ENCODE data around the gene CLEC4E. TPM values are rescaled to one million over a fixed set of nuclear protein-coding genes. Genes with fewer than 3 reads are reported as not detected.

Gene CLEC4E
- polyA plus RNA-seq, 3 donors = 50.8 to 218 (median 126) TPM

DNA sequence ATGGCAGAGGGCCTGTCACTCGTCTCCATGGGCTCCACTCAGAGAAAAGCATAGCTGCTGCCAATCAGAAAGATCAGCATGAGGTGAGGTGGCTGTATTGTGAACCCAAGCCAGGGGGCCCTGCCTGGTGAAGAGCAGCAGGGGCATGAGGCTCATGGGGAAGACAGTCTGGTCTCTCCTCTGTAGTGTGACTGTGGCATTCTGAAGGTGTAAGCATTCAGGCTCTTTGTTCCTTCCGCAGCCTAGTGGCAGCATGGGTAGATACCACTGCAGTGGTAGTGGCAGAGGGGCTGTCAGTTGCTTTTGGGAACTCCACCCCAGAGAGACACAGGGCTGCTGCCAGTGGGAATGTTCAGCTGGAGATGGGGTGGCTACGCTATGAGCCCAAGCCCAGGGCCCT lies 32.5 kb downstream of the CLEC4E start:
- intact Hi-C loops (cut with micrococcal nuclease) = no loop called here
- 97% methylated on average over 3 of the region's 3 CpGs for WGBS (ENCODE audit: insufficient coverage)
- no peaks in the 10 kb centered on the region for H4K20me1 ChIP-seq (ENCODE audit: insufficient read depth, low read length)
- H2AFZ ChIP-seq (ENCODE audit: insufficient read depth, low read depth, low read length, poor library complexity, severe bottlenecking) = no peak overlapping the region
- no peak overlapping the region for H3K4me3 ChIP-seq (replicated peaks in 1 of 3; ENCODE audit: low read depth in 2 of 3, low read length in 3 of 3)
- TF ChIP-seq, protein P1, sequence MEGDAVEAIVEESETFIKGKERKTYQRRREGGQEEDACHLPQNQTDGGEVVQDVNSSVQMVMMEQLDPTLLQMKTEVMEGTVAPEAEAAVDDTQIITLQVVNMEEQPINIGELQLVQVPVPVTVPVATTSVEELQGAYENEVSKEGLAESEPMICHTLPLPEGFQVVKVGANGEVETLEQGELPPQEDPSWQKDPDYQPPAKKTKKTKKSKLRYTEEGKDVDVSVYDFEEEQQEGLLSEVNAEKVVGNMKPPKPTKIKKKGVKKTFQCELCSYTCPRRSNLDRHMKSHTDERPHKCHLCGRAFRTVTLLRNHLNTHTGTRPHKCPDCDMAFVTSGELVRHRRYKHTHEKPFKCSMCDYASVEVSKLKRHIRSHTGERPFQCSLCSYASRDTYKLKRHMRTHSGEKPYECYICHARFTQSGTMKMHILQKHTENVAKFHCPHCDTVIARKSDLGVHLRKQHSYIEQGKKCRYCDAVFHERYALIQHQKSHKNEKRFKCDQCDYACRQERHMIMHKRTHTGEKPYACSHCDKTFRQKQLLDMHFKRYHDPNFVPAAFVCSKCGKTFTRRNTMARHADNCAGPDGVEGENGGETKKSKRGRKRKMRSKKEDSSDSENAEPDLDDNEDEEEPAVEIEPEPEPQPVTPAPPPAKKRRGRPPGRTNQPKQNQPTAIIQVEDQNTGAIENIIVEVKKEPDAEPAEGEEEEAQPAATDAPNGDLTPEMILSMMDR (IDR thresholded peaks at IDR 0.05) = no peak
- no peaks in the 10 kb centered on the region for H3K79me2 ChIP-seq (ENCODE audit: insufficient read depth, low read length)
- H3K36me3 ChIP-seq (replicated peaks in 1 of 2; ENCODE audit: control insufficient read depth in 1 of 2, insufficient read depth in 2 of 2, low read length in 2 of 2) = no peaks in the 10 kb centered on the region
- Mint-ChIP-seq H3K4me1 (peaks cover 42% of the 10 kb centered on the region), H3K4me3 (peak overlapping the region in 1 of 2 donors; percentile 29), H3K27ac (no peak overlapping the region), H3K9me3 (peaks cover 0 to 3% (median 0%) of the 10 kb centered on the region in 7 donors), H3K36me3 (peaks cover 0 to 15% of the 10 kb centered on the region in 2 donors), H3K27me3 (ENCODE audit: low read depth in 3 of 3) (peaks cover 0 to 3% (median 0%) of the 10 kb centered on the region in 3 donors)
- no peak for DNase-seq
- H3K9ac ChIP-seq (ENCODE audit: insufficient read depth, low read length, poor library complexity, severe bottlenecking) = no peak overlapping the region
- H3K27me3 ChIP-seq (ENCODE audit: control insufficient read depth in 2 of 2, insufficient read depth in 2 of 2, low read length in 2 of 2) = no peaks in the 10 kb centered on the region
- peaks cover 28 to 33% of the 10 kb centered on the region in 2 donors for H3K4me1 ChIP-seq (ENCODE audit: control insufficient read depth in 1 of 2, insufficient read depth in 2 of 2, low read length in 2 of 2)
- H3K27ac ChIP-seq (ENCODE audit: low read depth in 1 of 2, low read length in 2 of 2) = no peak overlapping the region
- no peak overlapping the region for H3K4me2 ChIP-seq (replicated peaks; ENCODE audit: extremely low read depth, low read length, poor library complexity, severe bottlenecking)
- no peaks in the 10 kb centered on the region for H3K9me3 ChIP-seq (replicated peaks in 1 of 2; ENCODE audit: control insufficient read depth in 1 of 2, insufficient read depth in 1 of 2, low read length in 2 of 2)

DNA sequence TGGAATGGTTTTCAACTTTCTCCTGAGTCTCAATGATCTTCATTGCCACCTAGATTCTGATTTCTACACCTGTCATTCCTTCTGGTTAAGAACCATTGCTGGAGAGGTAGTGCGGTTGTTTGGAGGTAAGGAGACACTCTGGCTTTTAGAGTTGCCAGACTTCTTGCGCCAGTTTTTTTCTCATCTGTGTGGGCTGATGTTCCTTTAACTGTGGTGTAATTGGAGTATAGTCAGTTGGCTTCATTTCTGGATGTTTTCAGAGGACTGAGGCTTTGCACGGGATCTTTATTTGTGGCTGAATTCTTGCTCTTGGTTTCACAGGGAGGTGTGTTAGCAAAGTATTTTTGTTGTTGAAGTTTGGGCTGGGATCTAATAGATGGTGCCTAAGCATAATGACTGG lies 33.1 kb downstream of the CLEC4E start:
- H3K27ac ChIP-seq (ENCODE audit: low read depth in 1 of 2, low read length in 2 of 2) = no peak overlapping the region
- intact Hi-C loops (cut with micrococcal nuclease) = no loop called here
- H3K9ac ChIP-seq (ENCODE audit: insufficient read depth, low read length, poor library complexity, severe bottlenecking) = no peak overlapping the region
- H3K27ac Mint-ChIP-seq = peak overlapping the region in 1 of 7 donors; percentile 51
- H3K9me3 ChIP-seq (replicated peaks in 1 of 2; ENCODE audit: control insufficient read depth in 1 of 2, insufficient read depth in 1 of 2, low read length in 2 of 2) = no peaks in the 10 kb centered on the region
- no peaks in the 10 kb centered on the region for H3K9me3 Mint-ChIP-seq
- H3K4me3 ChIP-seq (replicated peaks in 1 of 3; ENCODE audit: low read depth in 2 of 3, low read length in 3 of 3) = no peak overlapping the region
- no peak overlapping the region for H2AFZ ChIP-seq (ENCODE audit: insufficient read depth, low read depth, low read length, poor library complexity, severe bottlenecking)
- H3K4me2 ChIP-seq (replicated peaks; ENCODE audit: extremely low read depth, low read length, poor library complexity, severe bottlenecking) = no peak overlapping the region
- H3K4me1 ChIP-seq (ENCODE audit: control insufficient read depth in 1 of 2, insufficient read depth in 2 of 2, low read length in 2 of 2) = peaks cover 24 to 27% of the 10 kb centered on the region in 2 donors
- peaks cover 36% of the 10 kb centered on the region for H3K4me1 Mint-ChIP-seq
- peaks cover 0 to 3% (median 0%) of the 10 kb centered on the region in 3 donors for H3K27me3 Mint-ChIP-seq (ENCODE audit: low read depth in 3 of 3)
- 97% methylated on average over 3 of the region's 3 CpGs for whole genome bisulfite sequencing (ENCODE audit: insufficient coverage)
- H3K36me3 ChIP-seq (replicated peaks in 1 of 2; ENCODE audit: control insufficient read depth in 1 of 2, insufficient read depth in 2 of 2, low read length in 2 of 2) = no peaks in the 10 kb centered on the region
- DNase-seq = no peak
- H3K4me3 Mint-ChIP-seq = peak overlapping the region in 1 of 2 donors; percentile 29
- H4K20me1 ChIP-seq (ENCODE audit: insufficient read depth, low read length) = no peaks in the 10 kb centered on the region
- no peaks in the 10 kb centered on the region for H3K79me2 ChIP-seq (ENCODE audit: insufficient read depth, low read length)
- H3K36me3 Mint-ChIP-seq = peaks cover 0 to 15% of the 10 kb centered on the region in 2 donors
- TF ChIP-seq, protein P1 (IDR thresholded peaks at IDR 0.05) = no peak
- no peaks in the 10 kb centered on the region for H3K27me3 ChIP-seq (ENCODE audit: control insufficient read depth in 2 of 2, insufficient read depth in 2 of 2, low read length in 2 of 2)

All from CD14-positive monocyte (primary cell).